Keratinocyte (primary cell): ENCODE measurements around the gene CDX1. TPM values are rescaled to one million over a fixed set of nuclear protein-coding genes. Genes with fewer than 3 reads are reported as not detected.

ENCODE experiments used
- DNase-seq: peaks from one replicate; pipeline ENCODE4 v3.0.0-alpha.2; 2011; ENCODE audit warnings: low read depth, missing footprints, low spot score
- FAIRE-seq: peaks from 2 replicates; lab custom pipeline; 2011; peaks lifted over from hg19 to GRCh38; lab: Jason Lieb, UNC
- H2AFZ ChIP-seq: 2 replicates; pipeline ENCODE4 v1.6.0; 2012; ENCODE audit warnings: low read length, control low read depth, inconsistent platforms; ENCODE audit not compliant: control insufficient read depth
- H3K27ac ChIP-seq: 2 replicates; pipeline ENCODE4 v1.5.1; 2011; ENCODE audit warnings: low read length; ENCODE audit not compliant: control insufficient read depth, insufficient read depth
- H3K27me3 ChIP-seq: 3 replicates; pipeline ENCODE4 v1.6.0; 2011; ENCODE audit warnings: low read length; ENCODE audit not compliant: control insufficient read depth, insufficient read depth; ENCODE audit errors: extremely low read depth
- H3K36me3 ChIP-seq, 2 experiments: 2 replicates in 1 of 2; 3 replicates in 1 of 2; pipeline ENCODE4 v1.5.1; 2011; ENCODE audit warnings: low read length in 2 of 2, mild to moderate bottlenecking in 1 of 2; ENCODE audit not compliant: control insufficient read depth in 2 of 2, insufficient read depth in 2 of 2; ENCODE audit errors: extremely low read depth in 1 of 2
- H3K4me1 ChIP-seq: 3 replicates; pipeline ENCODE4 v1.5.1; 2011; ENCODE audit warnings: low read length; ENCODE audit not compliant: control insufficient read depth, insufficient read depth; ENCODE audit errors: extremely low read depth
- H3K4me2 ChIP-seq: 3 replicates; pipeline ENCODE4 v1.6.0; 2011; ENCODE audit warnings: low read depth, low read length; ENCODE audit not compliant: control insufficient read depth, insufficient read depth; ENCODE audit errors: extremely low read depth
- H3K4me3 ChIP-seq, 3 experiments: fragments of 200-600 bp in 1 of 3; sonication (generic) in 1 of 3; 2 replicates in 2 of 3; 3 replicates in 1 of 3; pipeline ENCODE4 v1.5.1; 2011 to 2016; ENCODE audit warnings: low read length in 3 of 3, mild to moderate bottlenecking in 3 of 3, control low read depth in 2 of 3, inconsistent platforms in 1 of 3, low read depth in 1 of 3, mixed read lengths in 1 of 3, mixed run types in 1 of 3, moderate library complexity in 1 of 3; ENCODE audit not compliant: control insufficient read depth in 2 of 3, insufficient read depth in 2 of 3; ENCODE audit errors: extremely low read depth in 1 of 3
- H3K79me2 ChIP-seq: 2 replicates; pipeline ENCODE4 v1.6.0; 2012; ENCODE audit warnings: low read length; ENCODE audit not compliant: control insufficient read depth, insufficient read depth
- H3K9ac ChIP-seq: 3 replicates; pipeline ENCODE4 v1.6.0; 2011; ENCODE audit warnings: low read length; ENCODE audit not compliant: control insufficient read depth, insufficient read depth; ENCODE audit errors: extremely low read depth
- H3K9me1 ChIP-seq: 3 replicates; pipeline ENCODE4 v1.6.0; 2011; ENCODE audit warnings: low read length; ENCODE audit not compliant: control insufficient read depth, insufficient read depth; ENCODE audit errors: extremely low read depth
- H3K9me3 ChIP-seq: 2 replicates; pipeline ENCODE4 v1.5.1; 2012; ENCODE audit warnings: low read depth, low read length; ENCODE audit not compliant: control insufficient read depth
- H4K20me1 ChIP-seq: 3 replicates; pipeline ENCODE4 v1.6.0; 2011; ENCODE audit warnings: low read length; ENCODE audit not compliant: control insufficient read depth, insufficient read depth; ENCODE audit errors: extremely low read depth
- CTCF ChIP-seq, 3 experiments: IDR thresholded peaks in 1 of 3; conservative IDR thresholded peaks in 1 of 3; optimal IDR thresholded peaks in 1 of 3; 2 replicates in 2 of 3; 3 replicates in 1 of 3; pipeline versions ENCODE3 to v1.5.1; 2011; ENCODE audit warnings: low read length in 3 of 3, mild to moderate bottlenecking in 3 of 3, moderate library complexity in 2 of 3, control low read depth in 1 of 3, inconsistent platforms in 1 of 3; ENCODE audit not compliant: insufficient read depth in 2 of 3; ENCODE audit errors: extremely low read depth in 1 of 3
- EZH2 ChIP-seq: IDR thresholded peaks from one replicate; pipeline ENCODE4 v1.6.1; 2012; ENCODE audit warnings: inconsistent platforms, mild to moderate bottlenecking, low read length, moderate library complexity
- dilution Hi-C: fragments of 300-500 bp; cut with MboI; formaldehyde crosslinking; loops from one replicate; pipeline ENCODE4 v1.7.0; 2020; ENCODE audit warnings: low sequenced_read_pairs; ENCODE audit not compliant: extremely low pct_ligation_motif_present
- polyA plus RNA-seq, 5 experiments: library from polyadenylated mRNA; depleted of rRNA in 3 of 5; stranded (reverse) in 3 of 5; stranded (forward) in 1 of 5; unstranded in 1 of 5; fragments of >200 nt; gene quantifications; 1 replicate in 1 of 5; 2 replicates in 3 of 5; 3 replicates in 1 of 5; pipeline versions ENCODE4 v1.2.1 to v1.2.3, GENCODE V29; 2011 to 2012; ENCODE audit warnings: missing spikeins in 2 of 5, low read depth in 1 of 5, low replicate concordance in 1 of 5

The CDX1 gene
- polyA plus RNA-seq, 1 donor (not counting 4 experiments of a cell fraction or from before 2014, with no cell fraction given) = not detected

- no peak overlapping the region for H3K4me2 ChIP-seq
- no peak overlapping the region for H3K4me3 ChIP-seq
- no peaks in the 10 kb centered on the region for H4K20me1 ChIP-seq
- DNase-seq (no peak), FAIRE-seq (no peak)
- no peaks in the 10 kb centered on the region for H3K4me1 ChIP-seq
- no peaks in the 10 kb centered on the region for H3K9me3 ChIP-seq
- no peaks in the 10 kb centered on the region for H3K9me1 ChIP-seq
- dilution Hi-C loops = no loop called here
- no peak for TF ChIP-seq CTCF (optimal IDR thresholded peaks at IDR 0.05 in 1 of 3, IDR thresholded peaks at IDR 0.05 in 1 of 3, conservative IDR thresholded peaks at IDR 0.05 in 1 of 3; ENCODE audit: extremely low read depth in 1 of 3, insufficient read depth in 2 of 3, low read length in 3 of 3)
- no peak for TF ChIP-seq EZH2
- peaks cover 39% of the 10 kb centered on the region for H3K27me3 ChIP-seq
- H3K9ac ChIP-seq = no peak overlapping the region
- no peaks in the 10 kb centered on the region for H3K36me3 ChIP-seq
- H2AFZ ChIP-seq = no peak overlapping the region
- no peaks in the 10 kb centered on the region for H3K79me2 ChIP-seq
- no peak overlapping the region for H3K27ac ChIP-seq
Observed at GRCh38 chr5:150154618-150155128, 11.9 kb upstream of the CDX1 start.

- Histone ChIP-seq H3K4me3 (no peak within 1 kb of the TSS), H3K79me2 (no peaks in the 10 kb centered on the region), H2AFZ (no peak within 1 kb of the TSS), H3K27ac (no peak within 1 kb of the TSS), H3K4me2 (no peak within 1 kb of the TSS), H3K4me1 (no peaks in the 10 kb centered on the region), H4K20me1 (no peaks in the 10 kb centered on the region), H3K9ac (no peak within 1 kb of the TSS), H3K27me3 (peaks cover 39% of the 10 kb centered on the region), H3K36me3 (no peaks in the 10 kb centered on the region), H3K9me3 (no peaks in the 10 kb centered on the region), H3K9me1 (no peaks in the 10 kb centered on the region)
- FAIRE-seq (no peak), DNase-seq (no peak)
- dilution Hi-C loops = no loop called here
- no peak for TF ChIP-seq EZH2
- no peak for TF ChIP-seq CTCF (optimal IDR thresholded peaks at IDR 0.05 in 1 of 3, IDR thresholded peaks at IDR 0.05 in 1 of 3, conservative IDR thresholded peaks at IDR 0.05 in 1 of 3; ENCODE audit: extremely low read depth in 1 of 3, insufficient read depth in 2 of 3, low read length in 3 of 3)
Observed at GRCh38 chr5:150155258-150156026, 11.1 kb upstream of the CDX1 start, which contains the start of gene PDGFRB. TSS of gene PDGFRB (minus strand) at chr5:150155845. CDS start at chr5:150137047, 18,798 bp downstream.
